ENCODE measurements around the gene TBCD.

GRCh38 chr17:82841921-82842596 lies 90.2 kb downstream of the TBCD start:
- TF ChIP-seq, protein P1, sequence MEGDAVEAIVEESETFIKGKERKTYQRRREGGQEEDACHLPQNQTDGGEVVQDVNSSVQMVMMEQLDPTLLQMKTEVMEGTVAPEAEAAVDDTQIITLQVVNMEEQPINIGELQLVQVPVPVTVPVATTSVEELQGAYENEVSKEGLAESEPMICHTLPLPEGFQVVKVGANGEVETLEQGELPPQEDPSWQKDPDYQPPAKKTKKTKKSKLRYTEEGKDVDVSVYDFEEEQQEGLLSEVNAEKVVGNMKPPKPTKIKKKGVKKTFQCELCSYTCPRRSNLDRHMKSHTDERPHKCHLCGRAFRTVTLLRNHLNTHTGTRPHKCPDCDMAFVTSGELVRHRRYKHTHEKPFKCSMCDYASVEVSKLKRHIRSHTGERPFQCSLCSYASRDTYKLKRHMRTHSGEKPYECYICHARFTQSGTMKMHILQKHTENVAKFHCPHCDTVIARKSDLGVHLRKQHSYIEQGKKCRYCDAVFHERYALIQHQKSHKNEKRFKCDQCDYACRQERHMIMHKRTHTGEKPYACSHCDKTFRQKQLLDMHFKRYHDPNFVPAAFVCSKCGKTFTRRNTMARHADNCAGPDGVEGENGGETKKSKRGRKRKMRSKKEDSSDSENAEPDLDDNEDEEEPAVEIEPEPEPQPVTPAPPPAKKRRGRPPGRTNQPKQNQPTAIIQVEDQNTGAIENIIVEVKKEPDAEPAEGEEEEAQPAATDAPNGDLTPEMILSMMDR (conservative IDR thresholded peaks at IDR 0.05) = no peak
- no peak for TF ChIP-seq ZFX (IDR thresholded peaks at IDR 0.05)

All from C4-2B (cell line).